Measurements from ENCODE around the gene TBC1D10A. TPM values are rescaled to one million over a fixed set of nuclear protein-coding genes. Genes with fewer than 3 reads are reported as not detected.

Gene TBC1D10A
- total and polyA plus RNA-seq, 8 donors, result 4.0 to 19.4 (median 7.6) TPM

GRCh38 chr22:30250039-30250565 is 76.6 kb downstream of the TBC1D10A start:
- H3K4me1 ChIP-seq, result no peaks in the 10 kb centered on the region
- no peak for FAIRE-seq
- intact Hi-C loops (cut with DNase I), result loop anchor here in 1 of 3 donors (5.0 kb wide), 1 partner anchor 143 kb away; no protein-coding TSS in a partner anchor
- H3K36me3 ChIP-seq, result no peaks in the 10 kb centered on the region
- no peak for DNase-seq
- no peak overlapping the region for H3K4me3 ChIP-seq
- H3K9me3 ChIP-seq, result no peaks in the 10 kb centered on the region
- 79 to 86% methylated on average over 3 of the region's 3 CpGs for WGBS, 2 donors
- no peak for TF ChIP-seq CTCF (IDR thresholded peaks at IDR 0.05)
- H3K27me3 ChIP-seq, result no peaks in the 10 kb centered on the region
- ATAC-seq, result no peak
- peak overlapping the region in 2 of 4 donors; percentile 5 to 22 for H3K27ac ChIP-seq

GRCh38 chr22:30249049-30250038 is 77.4 kb downstream of the TBC1D10A start:
- intact Hi-C loops (cut with DNase I), result loop anchor here in 1 of 3 donors (5.0 kb wide), 1 partner anchor 142 kb away; no protein-coding TSS in a partner anchor
- Histone ChIP-seq H3K9me3 (no peaks in the 10 kb centered on the region), H3K27me3 (no peaks in the 10 kb centered on the region), H3K36me3 (no peaks in the 10 kb centered on the region), H3K4me1 (no peaks in the 10 kb centered on the region), H3K4me3 (no peak overlapping the region), H3K27ac (no peak overlapping the region)
- ATAC-seq (no peak), DNase-seq (no peak), FAIRE-seq (no peak)
- TF ChIP-seq CTCF (IDR thresholded peaks at IDR 0.05), result no peak
- 75 to 80% methylated on average over 27 of the region's 27 CpGs for WGBS, 2 donors

- H3K9me3 ChIP-seq, result no peaks in the 10 kb centered on the region
- WGBS, 2 donors, result 60 to 73% methylated on average over 6 of the region's 6 CpGs
- no peak for TF ChIP-seq CTCF (IDR thresholded peaks at IDR 0.05)
- DNase-seq, result no peak
- no peak for ATAC-seq
- no peaks in the 10 kb centered on the region for H3K36me3 ChIP-seq
- H3K4me3 ChIP-seq, result no peak overlapping the region
- no peak overlapping the region for H3K27ac ChIP-seq
- no peaks in the 10 kb centered on the region for H3K4me1 ChIP-seq
- no peaks in the 10 kb centered on the region for H3K27me3 ChIP-seq
- intact Hi-C loops (cut with DNase I), result no loop called here
- FAIRE-seq, result no peak
Measured at GRCh38 chr22:30248484-30248883, 78.3 kb downstream of the TBC1D10A start.

- TF ChIP-seq CTCF (IDR thresholded peaks at IDR 0.05), result no peak
- Histone ChIP-seq H3K27me3 (no peaks in the 10 kb centered on the region), H3K27ac (no peak overlapping the region), H3K4me1 (no peaks in the 10 kb centered on the region), H3K4me3 (no peak overlapping the region), H3K36me3 (no peaks in the 10 kb centered on the region), H3K9me3 (no peaks in the 10 kb centered on the region)
- intact Hi-C loops (cut with DNase I), result no loop called here
- ATAC-seq, result no peak
- FAIRE-seq, result no peak
- 60 to 71% methylated on average over 12 of the region's 12 CpGs for WGBS, 2 donors
- DNase-seq, result no peak
Measured at GRCh38 chr22:30247974-30248373, 78.8 kb downstream of the TBC1D10A start.

Data from pancreas (tissue), 10 donors.